AG09309 (cell line): ENCODE measurements around the gene LGMN.
"Not testable (repeated sequence)": the region's sequence is repeated elsewhere in the genome, so short reads cannot be mapped to it uniquely, and the experiment has no call there.

ENCODE experiments used
- DNase-seq: peaks from one replicate; pipeline ENCODE4 v3.0.0-alpha.2; 2010; ENCODE audit warnings: low read depth
- H3K4me3 ChIP-seq: 2 replicates; pipeline ENCODE4 v1.5.1; 2011; ENCODE audit warnings: mild to moderate bottlenecking, low read depth, low read length, moderate library complexity; ENCODE audit not compliant: control insufficient read depth
- CTCF ChIP-seq: IDR thresholded peaks from 2 replicates; pipeline ENCODE4 v1.5.1; 2011; ENCODE audit warnings: mild to moderate bottlenecking, low read depth, low read length, inconsistent platforms; ENCODE audit not compliant: insufficient read depth, control insufficient read depth; ENCODE audit errors: missing control alignments

The LGMN gene

DNA sequence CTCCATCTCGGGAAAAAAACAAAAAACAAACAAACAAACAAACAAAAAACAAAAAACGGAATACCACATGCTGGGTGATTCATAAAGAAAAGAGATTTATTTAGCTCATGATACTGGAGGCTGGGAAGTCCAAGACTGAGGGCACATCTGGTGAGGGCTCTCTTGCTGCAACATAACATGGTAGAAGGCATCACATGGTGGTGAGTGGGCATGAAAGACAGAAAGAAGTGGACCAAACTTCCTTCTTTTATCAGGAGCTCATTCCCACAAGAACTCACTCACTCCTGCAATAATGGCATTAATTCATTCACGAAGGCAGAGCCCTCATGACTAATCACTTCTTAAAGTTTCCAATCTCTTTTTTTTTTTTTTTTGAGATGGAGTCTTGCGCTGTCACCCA is 8.0 kb upstream of the LGMN start:
- no peak for TF ChIP-seq CTCF
- no peak for DNase-seq
- no peak overlapping the region for H3K4me3 ChIP-seq

GRCh38 chr14:92755495-92755894 is 7.1 kb upstream of the LGMN start:
- DNase-seq: no peak
- no peak overlapping the region for H3K4me3 ChIP-seq
- no peak for TF ChIP-seq CTCF

- H3K4me3 ChIP-seq: no peak overlapping the region
- TF ChIP-seq CTCF: no peak
- DNase-seq: no peak
Observed at GRCh38 chr14:92754966-92755365, 6.5 kb upstream of the LGMN start.

GRCh38 chr14:92753250-92753649 is 4.8 kb upstream of the LGMN start:
- no peak for TF ChIP-seq CTCF
- no peak for DNase-seq
- H3K4me3 ChIP-seq: no peak overlapping the region

GRCh38 chr14:92751819-92752218 is 3.4 kb upstream of the LGMN start:
- no peak for TF ChIP-seq CTCF
- no peak overlapping the region for H3K4me3 ChIP-seq
- no peak for DNase-seq

- TF ChIP-seq CTCF: no peak
- no peak overlapping the region for H3K4me3 ChIP-seq
- DNase-seq: no peak
Observed at GRCh38 chr14:92750994-92751400, 2.6 kb upstream of the LGMN start.

- not testable (repeated sequence) for DNase-seq, H3K4me3 ChIP-seq
Observed at GRCh38 chr14:92750222-92750728, 1.8 kb upstream of the LGMN start.
